Amniotic stem cell (primary cell): ENCODE results near the gene OR6C75.
"Not testable (repeated sequence)": the region's sequence is repeated elsewhere in the genome, so short reads cannot be mapped to it uniquely, and the experiment has no call there.

Experiments
- DNase-seq: peaks from one replicate; lab custom pipeline; 2025; lab: John Stamatoyannopoulos, UW

Gene OR6C75

DNA sequence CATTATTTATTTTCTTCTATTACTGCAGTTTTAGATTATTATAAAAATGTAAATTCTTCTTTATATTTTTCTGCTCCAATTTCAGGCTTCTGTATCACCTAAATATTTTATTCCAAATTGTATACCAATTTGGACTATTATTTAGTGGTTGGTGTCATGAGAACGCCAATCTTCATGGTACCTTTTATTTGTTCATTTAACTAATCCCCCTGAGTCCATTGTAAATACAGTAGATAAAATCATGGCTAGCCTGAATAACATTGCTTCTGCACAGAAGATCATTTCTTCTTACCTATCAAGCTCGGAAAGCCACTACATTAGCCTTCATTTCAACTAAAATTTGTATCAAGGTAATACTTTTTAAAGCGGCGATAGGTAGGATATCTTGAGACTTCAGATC, at the start of gene OR6C75:
TSS of gene OR6C75 (plus strand) at position 301 of the 400 bp plus-strand sequence. CDS start 2,136 bp downstream, outside the sequence.
- no peak for DNase-seq

- DNase-seq: no peak
Measured at GRCh38 chr12:55314043-55314442, 48.7 kb upstream of the OR6C75 start, which contains the start of gene OR6C1. TSS of gene OR6C1 (plus strand) at chr12:55314343. CDS start at chr12:55320600, 6,257 bp downstream.

DNA sequence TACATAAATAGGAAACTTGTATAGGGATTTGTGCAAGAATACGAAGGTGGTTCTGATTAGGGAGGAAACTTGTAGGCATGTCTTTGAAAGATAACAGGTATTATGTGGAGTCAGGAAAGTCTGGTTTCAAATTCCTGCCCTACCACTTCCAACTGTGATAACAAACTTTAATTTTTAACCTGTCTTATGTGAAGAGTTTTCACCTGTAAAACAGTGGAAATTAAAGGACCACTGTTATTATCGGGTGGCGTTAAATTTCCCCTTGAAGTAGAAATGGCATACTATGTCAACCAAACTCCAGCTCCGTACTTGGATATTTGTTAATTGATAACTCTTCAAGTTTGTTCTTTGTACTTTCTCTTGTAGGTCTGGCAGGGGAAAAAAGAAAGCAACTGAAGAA, 42.6 kb upstream of the OR6C75 start:
- DNase-seq: no peak

DNA sequence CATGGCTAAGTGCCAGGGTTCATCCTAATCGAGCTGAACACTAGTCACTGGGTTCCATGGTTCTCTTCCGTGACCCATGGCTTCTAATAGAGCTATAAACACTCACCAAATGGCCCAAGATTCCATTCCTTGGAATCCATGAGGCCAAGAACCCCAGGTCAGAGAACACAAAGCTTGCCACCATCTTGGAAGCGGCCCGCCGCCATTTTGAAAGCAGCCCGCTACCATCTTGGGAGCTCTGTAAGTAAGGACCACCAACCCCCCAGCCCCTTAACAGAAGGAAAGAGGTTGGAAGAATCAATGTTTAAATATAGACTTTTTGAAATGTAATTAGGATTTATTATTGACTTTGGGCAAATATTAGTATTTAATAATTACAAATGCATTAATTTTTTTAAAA, 37.0 kb upstream of the OR6C75 start:
- DNase-seq: not testable (repeated sequence)

GRCh38 chr12:55330446-55330845, 32.3 kb upstream of the OR6C75 start, which contains the start of gene OR6C3:
TSS of gene OR6C3 (plus strand) at chr12:55330746. CDS start at chr12:55331701, 955 bp downstream.
- DNase-seq: no peak

GRCh38 chr12:55336002-55336401, 26.8 kb upstream of the OR6C75 start:
- DNase-seq: no peak

- not testable (repeated sequence) for DNase-seq
Measured at GRCh38 chr12:55355338-55355737, 7.4 kb upstream of the OR6C75 start.

DNA sequence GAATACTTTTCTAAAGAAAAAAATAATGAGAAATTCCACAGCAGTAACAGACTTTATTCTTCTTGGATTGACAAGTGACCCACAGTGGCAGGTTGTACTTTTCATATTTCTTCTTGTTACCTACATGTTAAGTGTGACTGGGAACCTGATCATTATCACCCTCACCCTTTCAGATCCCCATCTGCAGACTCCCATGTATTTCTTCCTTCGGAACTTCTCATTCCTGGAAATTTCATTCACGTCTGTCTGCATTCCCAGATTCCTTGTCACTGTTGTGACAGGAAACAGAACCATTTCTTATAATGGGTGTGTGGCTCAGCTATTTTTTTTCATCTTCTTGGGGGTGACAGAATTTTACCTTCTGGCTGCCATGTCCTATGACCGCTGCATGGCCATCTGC, 2.3 kb downstream of the OR6C75 start:
- no peak for DNase-seq

DNA sequence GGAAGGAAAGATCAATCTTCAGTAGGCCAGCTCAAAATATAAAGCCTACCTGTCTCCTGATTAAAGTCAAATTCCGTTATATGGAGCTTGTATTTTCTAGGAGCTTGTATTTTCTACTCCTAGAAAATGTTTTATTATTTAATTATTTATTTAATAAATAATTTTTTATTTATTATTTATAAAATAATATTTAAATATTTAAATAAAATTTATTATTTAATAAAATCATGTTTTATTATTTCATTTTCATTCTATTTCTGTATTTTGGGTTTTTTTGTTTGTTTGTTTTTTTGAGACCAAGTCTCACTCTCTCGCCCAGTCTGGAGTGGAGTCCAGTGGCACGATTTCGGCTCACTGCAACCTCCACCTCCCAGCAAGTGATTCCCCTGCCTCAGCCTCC, 9.7 kb downstream of the OR6C75 start:
- no peak for DNase-seq

DNA sequence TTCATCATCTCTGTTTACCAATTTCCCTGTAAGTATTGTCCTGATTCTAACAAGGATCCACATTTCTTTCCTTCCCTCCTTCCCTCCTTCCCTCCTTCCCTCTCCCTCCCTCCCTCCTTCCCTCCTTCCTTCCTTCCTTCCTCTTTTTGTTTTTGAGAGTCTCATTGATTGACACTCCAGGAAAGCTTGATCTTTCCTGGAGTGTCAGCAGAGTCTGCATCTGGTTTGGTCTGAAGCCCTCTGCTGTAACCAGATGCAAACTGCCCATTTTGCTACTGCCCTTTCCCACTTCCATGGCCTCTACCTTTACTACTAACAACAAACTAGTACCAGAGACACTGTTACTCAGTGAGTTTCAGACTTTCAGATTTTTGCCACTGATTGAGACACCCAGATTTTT, 23.1 kb downstream of the OR6C75 start:
- no peak for DNase-seq

- DNase-seq: no peak
Measured at GRCh38 chr12:55392032-55392795, 29.4 kb downstream of the OR6C75 start.

DNA sequence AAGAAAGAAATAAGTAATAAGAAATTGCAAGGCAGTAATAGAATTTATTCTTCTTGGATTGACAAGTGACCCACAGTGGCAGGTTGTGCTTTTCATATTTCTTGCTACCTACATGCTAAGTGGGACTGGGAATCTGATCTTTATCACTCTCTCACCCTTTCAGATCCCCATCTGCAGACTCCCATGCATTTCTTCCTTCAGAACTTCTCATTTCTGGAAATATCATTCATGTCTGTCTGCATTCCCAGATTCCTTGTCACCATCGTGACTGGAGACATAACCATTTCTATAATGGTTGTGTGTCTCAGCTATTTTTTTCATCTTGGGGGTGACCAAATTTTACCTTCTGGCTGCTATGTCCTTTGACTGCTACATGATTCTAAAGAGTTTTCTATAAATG, 33.6 kb downstream of the OR6C75 start:
- DNase-seq: no peak

- DNase-seq: no peak
Measured at GRCh38 chr12:55400229-55400628, 37.5 kb downstream of the OR6C75 start, which contains the start of gene OR6C65. TSS of gene OR6C65 (plus strand) at chr12:55400529. CDS start at chr12:55400529, 0 bp downstream.

GRCh38 chr12:55407866-55408265, 45.1 kb downstream of the OR6C75 start:
- DNase-seq: no peak

DNA sequence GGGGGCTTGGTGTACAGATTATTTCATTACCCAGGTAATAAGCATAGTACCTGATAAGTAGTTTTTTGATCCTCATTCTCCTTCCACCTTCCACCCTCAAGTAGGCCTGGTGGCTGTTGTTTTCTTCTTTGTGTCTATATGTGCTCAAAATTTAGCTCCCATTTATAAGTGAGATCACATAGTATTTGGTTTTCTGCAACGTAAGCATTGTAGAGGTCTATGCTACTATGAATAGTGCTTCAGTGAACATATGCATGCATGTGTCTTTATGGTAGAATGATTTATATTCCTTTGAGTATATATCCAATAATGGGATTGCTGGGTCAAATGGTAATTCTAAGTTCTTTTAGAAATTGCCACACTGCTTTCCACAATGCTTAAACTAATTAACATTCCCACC, 46.4 kb downstream of the OR6C75 start:
- DNase-seq: not testable (repeated sequence)

DNA sequence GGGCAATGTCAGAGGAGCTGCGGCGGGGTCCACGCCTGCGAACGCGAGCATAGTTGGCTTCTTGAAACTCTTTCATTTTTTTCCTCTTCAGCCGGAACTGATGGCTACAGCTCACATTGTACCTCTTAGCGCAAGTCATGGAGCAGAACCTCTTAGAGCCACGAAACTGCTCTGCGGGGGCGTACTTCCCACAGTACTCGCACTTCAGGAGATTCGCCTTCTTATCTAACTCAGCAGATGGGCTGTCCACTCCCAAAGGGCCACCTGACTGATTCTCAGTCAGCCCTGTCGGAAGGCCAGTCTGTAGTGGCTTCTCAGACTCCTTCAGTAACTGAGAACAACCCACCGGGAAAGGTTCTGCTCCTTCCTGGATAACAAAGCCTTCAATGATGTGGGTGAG, 49.4 kb downstream of the OR6C75 start:
- DNase-seq: not testable (repeated sequence)

- not testable (repeated sequence) for DNase-seq
Measured at GRCh38 chr12:55413498-55414388, 51.0 kb downstream of the OR6C75 start.

- not testable (repeated sequence) for DNase-seq
Measured at GRCh38 chr12:55414396-55414823, 51.6 kb downstream of the OR6C75 start.

- not testable (repeated sequence) for DNase-seq
Measured at GRCh38 chr12:55414889-55415288, 52.1 kb downstream of the OR6C75 start.

DNA sequence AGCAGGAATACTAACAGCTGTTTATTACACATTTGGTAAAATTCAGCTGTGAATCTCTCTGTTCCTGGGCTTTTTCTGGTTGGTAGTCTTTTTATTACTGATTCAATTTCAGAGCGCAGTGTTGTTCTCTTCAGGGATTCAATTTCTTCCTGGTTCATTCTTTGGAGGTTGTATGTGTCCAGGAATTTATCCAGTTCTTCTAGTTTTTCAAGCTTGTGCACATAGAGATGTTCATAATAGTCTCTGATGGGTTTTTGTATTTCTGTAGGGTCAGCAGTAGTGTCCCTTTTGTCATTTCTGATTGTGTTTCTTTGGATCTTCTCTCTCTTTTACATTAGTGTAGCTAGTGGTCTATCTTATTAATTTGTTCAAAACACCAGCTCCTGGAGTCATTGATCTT, 54.2 kb downstream of the OR6C75 start:
- DNase-seq: no peak
